Measurements from ENCODE around the gene TRDN. TPM values are rescaled to one million over a fixed set of nuclear protein-coding genes. Genes with fewer than 3 reads are reported as not detected.

Gene TRDN
- total RNA-seq, 1 experiment from 2014 or later: 10.4 TPM

- Histone ChIP-seq H3K18ac (ENCODE audit: insufficient read length, low read depth, low read length) (no peak overlapping the region), H4K5ac (ENCODE audit: insufficient read length, low read depth, low read length) (no peak overlapping the region), H2AK5ac (ENCODE audit: insufficient read length, low read length) (no peak overlapping the region), H2AFZ (ENCODE audit: low read length) (no peak overlapping the region), H3T11ph (ENCODE audit: low read length) (no peak overlapping the region), H3K9me3 (ENCODE audit: control insufficient read depth, low read depth, low read length) (no peaks in the 10 kb centered on the region), H2BK5ac (ENCODE audit: insufficient read length, low read length) (no peak overlapping the region), H4K8ac (replicated peaks; ENCODE audit: insufficient read length, low read depth, low read length) (no peak overlapping the region), H2BK12ac (ENCODE audit: insufficient read length, low read depth, low read length) (no peak overlapping the region), H2BK120ac (ENCODE audit: low read depth, low read length, poor library complexity, severe bottlenecking) (no peak overlapping the region), H3K23me2 (ENCODE audit: insufficient read length, low read depth, low read length, poor library complexity, severe bottlenecking) (no peaks in the 10 kb centered on the region), H2BK15ac (ENCODE audit: low read depth, low read length) (no peak overlapping the region), H3K79me2 (ENCODE audit: insufficient read depth, low read length) (no peaks in the 10 kb centered on the region), H3K14ac (ENCODE audit: insufficient read depth, low read length) (no peak overlapping the region), H3K4me2 (ENCODE audit: insufficient read depth, insufficient read length, low read length) (no peak overlapping the region), H3K56ac (ENCODE audit: insufficient read length, low read depth, low read length) (no peak overlapping the region), H4K91ac (ENCODE audit: insufficient read length, low read depth, low read length) (no peak overlapping the region), H2BK20ac (ENCODE audit: low read depth, low read length, poor library complexity, severe bottlenecking) (no peak overlapping the region), H3K79me1 (ENCODE audit: insufficient read depth, low read depth, low read length, poor library complexity, severe bottlenecking) (no peaks in the 10 kb centered on the region), H3K4me1 (ENCODE audit: insufficient read depth, low read length) (peaks cover 3% of the 10 kb centered on the region; the same call in 1 of the 2 replicates), H4K20me1 (ENCODE audit: control insufficient read depth, insufficient read depth, insufficient read length) (no peaks in the 10 kb centered on the region), H3K27me3 (ENCODE audit: insufficient read depth, low read length) (no peaks in the 10 kb centered on the region), H3K4ac (ENCODE audit: low read depth, low read length) (no peak overlapping the region), H3K27ac (ENCODE audit: insufficient read length, low read depth, low read length) (no peak overlapping the region), H3K23ac (ENCODE audit: insufficient read length, low read depth, low read length) (no peak overlapping the region), H3K9ac (ENCODE audit: extremely low read depth, insufficient read length, low read length) (no peak overlapping the region)
- H3K27me3 Mint-ChIP-seq (ENCODE audit: low read depth): no peaks in the 10 kb centered on the region
- H3K27ac Mint-ChIP-seq: no peak overlapping the region
- H3K36me3 Mint-ChIP-seq (ENCODE audit: insufficient read depth in 1 of 3, low read depth in 3 of 3): no peaks in the 10 kb centered on the region
- no peak for DNase-seq
- H3K4me3 Mint-ChIP-seq: no peak overlapping the region
- H3K9me3 Mint-ChIP-seq: no peaks in the 10 kb centered on the region
- no peaks in the 10 kb centered on the region for H3K4me1 Mint-ChIP-seq
- no peak for TF ChIP-seq CTCF (conservative IDR thresholded peaks at IDR 0.05)
- WGBS (ENCODE audit: extremely low coverage, insufficient read length, low lambda C conversion rate): no CpG with 5 or more reads among the region's 1 CpG
Measured at GRCh38 chr6:123427008-123427407, 209.7 kb downstream of the TRDN start.
